GM23338 (cell line): ENCODE results near the gene CD300H. TPM values are rescaled to one million over a fixed set of nuclear protein-coding genes. Genes with fewer than 3 reads are reported as not detected.

Experiments used
- NANOG ChIP-seq: IDR thresholded peaks from 2 replicates; pipeline ENCODE4 v1.6.1; 2016; ENCODE audit warnings: antibody characterized with exemption, borderline replicate concordance
- ZNF462 ChIP-seq: fragments of 250-450 bp; sonication (Bioruptor Pico); IDR thresholded peaks from 2 replicates; pipeline ENCODE4 v1.5.0; 2020; ENCODE audit warnings: mild to moderate bottlenecking, moderate library complexity
- polyA plus RNA-seq: library from polyadenylated mRNA; unstranded; fragments of >200 nt; fragmentation: Nextera tagmentation; extraction: Ambion mirVana; gene quantifications from 2 replicates; pipeline ENCODE4 v1.2.1, GENCODE V29; 2016
- total RNA-seq: library from RNA; depleted of rRNA; stranded (reverse); fragments of >200 nt; shearing (Covaris generic); gene quantifications from 2 replicates; pipeline ENCODE4 v1.2.3, GENCODE V29; 2014; rRNA removed

The CD300H gene
- total and polyA plus RNA-seq, 2 experiments from 2014 or later, result not detected

DNA sequence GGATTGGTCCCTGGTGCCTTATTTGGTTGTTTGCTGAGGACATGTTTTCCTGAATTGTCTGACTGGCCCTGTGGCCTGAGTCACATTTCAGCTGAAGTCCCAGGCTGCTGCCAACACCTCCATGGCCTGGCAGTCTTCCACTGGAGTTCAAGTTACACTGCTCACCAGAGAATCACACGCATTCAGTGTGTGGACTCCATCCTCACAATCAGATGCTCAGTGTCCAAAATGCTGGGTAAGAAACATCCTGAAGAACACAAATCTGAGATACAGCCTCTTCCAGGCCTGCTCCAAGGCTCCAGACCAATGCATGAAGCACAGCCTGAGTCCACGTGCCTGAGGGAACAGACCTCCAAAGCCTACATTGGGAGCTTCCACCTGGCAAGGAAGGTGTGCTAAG lies 55.3 kb downstream of the CD300H start (continued):
- TF ChIP-seq ZNF462 (no peak), NANOG (no peak)

Other genes with a start within 250 kb of the CD300H start
- 0.27 and 0.35 TPM in 2 replicates for gene KIF19, start 241.3 kb downstream of the CD300H start, total RNA-seq
- gene KIF19, start 241.3 kb downstream of the CD300H start, polyA plus RNA-seq, result 0.07 and 0.36 TPM in 2 replicates
- 4.9 and 5.0 TPM in 2 replicates for gene BTBD17, start 205.6 kb downstream of the CD300H start, total RNA-seq
- 1.7 and 1.9 TPM in 2 replicates for gene BTBD17, start 205.6 kb downstream of the CD300H start, polyA plus RNA-seq
- not detected in 2 replicates for gene GPR142, start 200.0 kb downstream of the CD300H start, total RNA-seq
- gene GPR142, start 200.0 kb downstream of the CD300H start, polyA plus RNA-seq, result not detected in 2 replicates
- gene GPRC5C, start 135.4 kb downstream of the CD300H start, total RNA-seq, result 20.7 and 22.4 TPM in 2 replicates
- 8.9 and 9.0 TPM in 2 replicates for gene GPRC5C, start 135.4 kb downstream of the CD300H start, polyA plus RNA-seq
- 0.45 and 0.70 TPM in 2 replicates for gene CD300A, start 100.9 kb downstream of the CD300H start, total RNA-seq
- 0.37 and 0.54 TPM in 2 replicates for gene CD300A, start 100.9 kb downstream of the CD300H start, polyA plus RNA-seq
- gene CD300LB, start 36.0 kb downstream of the CD300H start, total RNA-seq, result not detected in 2 replicates
- gene CD300LB, start 36.0 kb downstream of the CD300H start, polyA plus RNA-seq, result not detected in 2 replicates
- not detected in 2 replicates for gene CD300C, start 21.4 kb downstream of the CD300H start, total RNA-seq
- gene CD300C, start 21.4 kb downstream of the CD300H start, polyA plus RNA-seq, result not detected in 2 replicates
- gene CD300LD, start 24.8 kb upstream of the CD300H start, total RNA-seq, result not detected in 2 replicates
- not detected in 2 replicates for gene CD300LD, start 24.8 kb upstream of the CD300H start, polyA plus RNA-seq
- not detected in 2 replicates for gene CD300E, start 56.2 kb upstream of the CD300H start, total RNA-seq
- gene CD300E, start 56.2 kb upstream of the CD300H start, polyA plus RNA-seq, result not detected in 2 replicates
- gene CD300LF, start 145.4 kb upstream of the CD300H start, total RNA-seq, result not detected in 2 replicates
- not detected in 2 replicates for gene CD300LF, start 145.4 kb upstream of the CD300H start, polyA plus RNA-seq
- gene RAB37, start 169.7 kb upstream of the CD300H start, total RNA-seq, result 3.4 and 5.2 TPM in 2 replicates
- 3.3 and 3.6 TPM in 2 replicates for gene RAB37, start 169.7 kb upstream of the CD300H start, polyA plus RNA-seq
- gene NHERF1, start 181.1 kb upstream of the CD300H start, total RNA-seq, result 85.8 and 100 TPM in 2 replicates
- gene NHERF1, start 181.1 kb upstream of the CD300H start, polyA plus RNA-seq, result 48.8 and 49.3 TPM in 2 replicates
- 37.5 and 62.1 TPM in 2 replicates for gene NAT9, start 208.8 kb upstream of the CD300H start, total RNA-seq
- 30.7 and 37.3 TPM in 2 replicates for gene NAT9, start 208.8 kb upstream of the CD300H start, polyA plus RNA-seq